ENCODE measurements around the gene RGMB.

RGMB gene

DNA sequence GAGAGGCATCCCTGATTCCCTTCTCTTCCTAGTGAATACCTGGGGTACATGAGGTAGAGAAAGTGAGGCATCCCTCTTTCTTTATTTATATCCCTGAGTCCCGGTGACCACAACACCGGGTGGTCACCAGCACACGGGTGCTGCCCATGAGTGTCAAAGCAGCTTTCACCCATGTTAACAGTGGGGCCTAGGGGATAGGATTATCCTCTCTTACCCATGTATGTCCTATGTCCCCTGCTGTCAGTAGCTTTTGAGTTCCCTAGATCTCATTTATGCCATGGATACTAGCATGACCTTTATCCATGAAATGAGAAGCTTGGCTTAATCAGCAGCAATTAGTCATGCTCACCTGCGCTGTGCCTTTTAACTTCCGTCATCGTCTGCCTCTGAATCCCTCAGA, 71.4 kb downstream of the RGMB start:
- DNase-seq (ENCODE audit: low read depth): no peak
- TF ChIP-seq POLR2A (IDR thresholded peaks at IDR 0.05; ENCODE audit: extremely low read depth, insufficient read length) (no peak), MAX (IDR thresholded peaks at IDR 0.05; ENCODE audit: low read depth, low read length) (no peak), MYC (IDR thresholded peaks at IDR 0.05; ENCODE audit: low read depth, low read length) (no peak)
- TF ChIP-seq, protein P1, sequence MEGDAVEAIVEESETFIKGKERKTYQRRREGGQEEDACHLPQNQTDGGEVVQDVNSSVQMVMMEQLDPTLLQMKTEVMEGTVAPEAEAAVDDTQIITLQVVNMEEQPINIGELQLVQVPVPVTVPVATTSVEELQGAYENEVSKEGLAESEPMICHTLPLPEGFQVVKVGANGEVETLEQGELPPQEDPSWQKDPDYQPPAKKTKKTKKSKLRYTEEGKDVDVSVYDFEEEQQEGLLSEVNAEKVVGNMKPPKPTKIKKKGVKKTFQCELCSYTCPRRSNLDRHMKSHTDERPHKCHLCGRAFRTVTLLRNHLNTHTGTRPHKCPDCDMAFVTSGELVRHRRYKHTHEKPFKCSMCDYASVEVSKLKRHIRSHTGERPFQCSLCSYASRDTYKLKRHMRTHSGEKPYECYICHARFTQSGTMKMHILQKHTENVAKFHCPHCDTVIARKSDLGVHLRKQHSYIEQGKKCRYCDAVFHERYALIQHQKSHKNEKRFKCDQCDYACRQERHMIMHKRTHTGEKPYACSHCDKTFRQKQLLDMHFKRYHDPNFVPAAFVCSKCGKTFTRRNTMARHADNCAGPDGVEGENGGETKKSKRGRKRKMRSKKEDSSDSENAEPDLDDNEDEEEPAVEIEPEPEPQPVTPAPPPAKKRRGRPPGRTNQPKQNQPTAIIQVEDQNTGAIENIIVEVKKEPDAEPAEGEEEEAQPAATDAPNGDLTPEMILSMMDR (IDR thresholded peaks at IDR 0.05; ENCODE audit: low read depth, low read length): no peak
- H3K4me3 ChIP-seq (ENCODE audit: low read depth, low read length): no peak overlapping the region

GRCh38 chr5:98845878-98846277, 72.4 kb downstream of the RGMB start:
- no peak for DNase-seq (ENCODE audit: low read depth)
- TF ChIP-seq MAX (IDR thresholded peaks at IDR 0.05; ENCODE audit: low read depth, low read length) (no peak), MYC (IDR thresholded peaks at IDR 0.05; ENCODE audit: low read depth, low read length) (no peak), POLR2A (IDR thresholded peaks at IDR 0.05; ENCODE audit: extremely low read depth, insufficient read length) (no peak)
- TF ChIP-seq, protein P1 (IDR thresholded peaks at IDR 0.05; ENCODE audit: low read depth, low read length): no peak
- H3K4me3 ChIP-seq (ENCODE audit: low read depth, low read length): no peak overlapping the region

Data from NB4 (cell line).